Caco-2 (cell line): ENCODE results near the gene TULP1. TPM values are rescaled to one million over a fixed set of nuclear protein-coding genes. Genes with fewer than 3 reads are reported as not detected.

ENCODE experiments used
- BruUV-seq: library from RNA; stranded (reverse); fragments of 400-500 nt; replicated peaks from 2 replicates; lab custom pipeline; 2021; lab: Mats Ljungman, UMichigan
- CTCF ChIA-PET: fragments of 300-600 bp; sonication (Branson Sonifier 250); formaldehyde crosslinking; loops from one replicate; lab custom pipeline; 2022; ENCODE audit warnings: antibody characterized with exemption; lab: Charles Lee
- POLR2A ChIA-PET: fragments of 300-600 bp; sonication (Branson Sonifier 250); formaldehyde crosslinking; loops from one replicate; lab custom pipeline; 2022; ENCODE audit warnings: antibody characterized with exemption; lab: Charles Lee
- DNase-seq, 2 experiments: peaks; one replicate each; pipeline versions ENCODE4 v3.0.0 to v3.0.0-alpha.2; 2020 to 2022
- H3K27me3 ChIP-seq: replicated peaks from 2 replicates; pipeline ENCODE4 v1.6.0; 2011; ENCODE audit warnings: low read length; ENCODE audit not compliant: control insufficient read depth, insufficient read depth
- H3K36me3 ChIP-seq: 2 replicates; pipeline ENCODE4 v1.5.1; 2011; ENCODE audit warnings: low read length; ENCODE audit not compliant: control insufficient read depth, insufficient read depth
- H3K4me1 ChIP-seq: fragments of 250-450 bp; sonication (Bioruptor Pico); 2 replicates; pipeline ENCODE4 v1.5.1; 2020; ENCODE audit warnings: mild to moderate bottlenecking
- H3K4me3 ChIP-seq: 2 replicates; pipeline ENCODE4 v1.5.1; 2011; ENCODE audit warnings: low read depth, mild to moderate bottlenecking, control low read depth, low read length
- H3K9me3 ChIP-seq: fragments of 250-450 bp; sonication (Bioruptor Pico); 2 replicates; pipeline ENCODE4 v1.5.1; 2020; ENCODE audit warnings: mild to moderate bottlenecking, moderate library complexity
- H3K27ac Mint-ChIP-seq: one replicate; pipeline ENCODE4 v1.8.0; 2022; ENCODE audit warnings: mixed read lengths; ENCODE audit not compliant: unreplicated experiment
- H3K27me3 Mint-ChIP-seq: one replicate; pipeline ENCODE4 v1.8.0; 2022; ENCODE audit warnings: mixed read lengths; ENCODE audit not compliant: insufficient read depth, unreplicated experiment
- H3K36me3 Mint-ChIP-seq: one replicate; pipeline ENCODE4 v1.8.0; 2022; ENCODE audit warnings: mild to moderate bottlenecking, mixed read lengths; ENCODE audit not compliant: insufficient read depth, unreplicated experiment
- H3K4me1 Mint-ChIP-seq: one replicate; pipeline ENCODE4 v1.8.0; 2022; ENCODE audit warnings: low read depth, mixed read lengths; ENCODE audit not compliant: unreplicated experiment
- H3K4me3 Mint-ChIP-seq: one replicate; pipeline ENCODE4 v1.8.0; 2022; ENCODE audit warnings: mild to moderate bottlenecking, moderate library complexity, mixed read lengths; ENCODE audit not compliant: unreplicated experiment
- H3K9me3 Mint-ChIP-seq: one replicate; pipeline ENCODE4 v1.8.0; 2022; ENCODE audit warnings: mixed read lengths; ENCODE audit not compliant: unreplicated experiment
- CTCF ChIP-seq, 2 experiments: fragments of 200-600 bp in 1 of 2; IDR thresholded peaks; 1 replicate in 1 of 2; 2 replicates in 1 of 2; pipeline versions ENCODE4 v1.5.1 to v1.8.0; 2011 to 2022; ENCODE audit warnings: antibody characterized with exemption in 1 of 2, control low read depth in 1 of 2, inconsistent platforms in 1 of 2, low read depth in 1 of 2, low read length in 1 of 2, mild to moderate bottlenecking in 1 of 2, moderate library complexity in 1 of 2; ENCODE audit not compliant: insufficient read depth in 1 of 2, severe bottlenecking in 1 of 2, unreplicated experiment in 1 of 2
- intact Hi-C: fragments of 100-400 bp; cut with micrococcal nuclease; formaldehyde crosslinking; loops from one replicate; pipeline ENCODE4 v1.10.0; 2022; ENCODE audit not compliant: unreplicated experiment
- total RNA-seq: library from RNA; stranded (reverse); gene quantifications from 2 replicates; pipeline ENCODE4 v1.2.3, GENCODE V29; 2022

The TULP1 gene
- total RNA-seq, 1 experiment from 2014 or later = not detected

DNA sequence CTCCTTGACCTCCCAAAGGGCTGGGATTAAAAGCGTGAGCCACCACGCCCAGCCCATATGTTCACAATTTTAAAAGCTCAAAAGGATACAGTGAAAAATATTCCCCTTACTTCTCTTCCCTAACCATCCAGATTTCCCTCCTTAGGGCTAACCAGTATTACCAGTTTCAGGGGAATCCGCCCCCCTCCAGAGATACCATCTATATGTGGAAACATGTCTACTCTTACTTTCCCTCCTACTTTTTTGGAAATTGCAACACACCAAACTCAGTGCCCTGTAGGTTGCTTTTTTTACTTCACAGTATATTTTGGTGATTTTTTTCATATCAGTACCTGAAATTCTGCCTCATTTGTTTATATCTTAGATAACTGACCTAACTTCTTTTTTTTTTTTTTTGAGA is 51.4 kb downstream of the TULP1 start:
- POLR2A ChIA-PET = no interaction called here
- no peaks in the 10 kb centered on the region for H3K27me3 ChIP-seq
- peak in 1 of 2 experiments; percentile 60 for DNase-seq

DNA sequence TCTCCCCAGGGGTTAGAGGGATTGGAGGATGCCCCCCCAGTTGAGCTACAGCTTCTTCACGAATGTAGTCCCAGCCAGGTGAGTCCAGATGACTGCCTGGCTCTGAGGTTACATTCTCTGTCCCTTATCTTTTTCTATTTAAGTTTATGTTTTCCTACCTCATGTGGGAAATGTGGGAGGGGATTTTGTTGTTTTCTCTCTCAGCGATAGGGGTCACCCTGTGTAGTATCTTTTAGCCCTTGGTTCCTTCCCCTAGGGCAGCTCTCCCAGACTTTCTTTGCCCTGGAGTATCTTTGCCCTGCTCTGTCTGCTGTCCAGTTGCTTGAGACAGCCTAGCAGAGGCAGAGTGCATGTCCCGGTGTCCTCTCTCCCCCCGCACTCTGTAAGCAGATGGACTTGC is 54.8 kb downstream of the TULP1 start:
- POLR2A ChIA-PET = no interaction called here
- no TSS peak for BruUV-seq
- H3K9me3 Mint-ChIP-seq = no peaks in the 10 kb centered on the region
- no peak for DNase-seq
- H3K27ac Mint-ChIP-seq = no peak overlapping the region
- no peak for TF ChIP-seq CTCF (IDR thresholded peaks at IDR 0.05; ENCODE audit: insufficient read depth in 1 of 2, low read depth in 1 of 2, low read length in 1 of 2, severe bottlenecking in 1 of 2, unreplicated experiment in 1 of 2)
- no peaks in the 10 kb centered on the region for H3K27me3 ChIP-seq
- intact Hi-C loops = no loop called here
- H3K9me3 ChIP-seq = no peaks in the 10 kb centered on the region
- peaks cover 1% of the 10 kb centered on the region; the same call in 1 of the 2 replicates for H3K36me3 ChIP-seq
- no peaks in the 10 kb centered on the region for H3K27me3 Mint-ChIP-seq
- no peak overlapping the region for H3K4me3 ChIP-seq
- H3K4me1 ChIP-seq = 0 out of 2 replicates have a peak, but pooled peaks cover 3% of the 10 kb centered on the region
- no peaks in the 10 kb centered on the region for H3K4me1 Mint-ChIP-seq
- peaks cover 26% of the 10 kb centered on the region for H3K36me3 Mint-ChIP-seq
- no peak overlapping the region for H3K4me3 Mint-ChIP-seq
- CTCF ChIA-PET = no interaction called here

More for the DNA sequence above, 51.4 kb downstream of the TULP1 start:
- Mint-ChIP-seq H3K4me1 (no peaks in the 10 kb centered on the region), H3K27me3 (no peaks in the 10 kb centered on the region), H3K9me3 (no peaks in the 10 kb centered on the region), H3K36me3 (peaks cover 32% of the 10 kb centered on the region), H3K27ac (no peak overlapping the region), H3K4me3 (no peak overlapping the region)
- no TSS peak for BruUV-seq
- Histone ChIP-seq H3K4me1 (0 out of 2 replicates have a peak, but pooled peaks cover 3% of the 10 kb centered on the region), H3K9me3 (no peaks in the 10 kb centered on the region), H3K4me3 (no peak overlapping the region), H3K36me3 (peaks cover 1% of the 10 kb centered on the region; the same call in 1 of the 2 replicates)
- intact Hi-C loops = no loop called here
- no peak for TF ChIP-seq CTCF (IDR thresholded peaks at IDR 0.05; ENCODE audit: insufficient read depth in 1 of 2, low read depth in 1 of 2, low read length in 1 of 2, severe bottlenecking in 1 of 2, unreplicated experiment in 1 of 2)
- CTCF ChIA-PET = no interaction called here

DNA sequence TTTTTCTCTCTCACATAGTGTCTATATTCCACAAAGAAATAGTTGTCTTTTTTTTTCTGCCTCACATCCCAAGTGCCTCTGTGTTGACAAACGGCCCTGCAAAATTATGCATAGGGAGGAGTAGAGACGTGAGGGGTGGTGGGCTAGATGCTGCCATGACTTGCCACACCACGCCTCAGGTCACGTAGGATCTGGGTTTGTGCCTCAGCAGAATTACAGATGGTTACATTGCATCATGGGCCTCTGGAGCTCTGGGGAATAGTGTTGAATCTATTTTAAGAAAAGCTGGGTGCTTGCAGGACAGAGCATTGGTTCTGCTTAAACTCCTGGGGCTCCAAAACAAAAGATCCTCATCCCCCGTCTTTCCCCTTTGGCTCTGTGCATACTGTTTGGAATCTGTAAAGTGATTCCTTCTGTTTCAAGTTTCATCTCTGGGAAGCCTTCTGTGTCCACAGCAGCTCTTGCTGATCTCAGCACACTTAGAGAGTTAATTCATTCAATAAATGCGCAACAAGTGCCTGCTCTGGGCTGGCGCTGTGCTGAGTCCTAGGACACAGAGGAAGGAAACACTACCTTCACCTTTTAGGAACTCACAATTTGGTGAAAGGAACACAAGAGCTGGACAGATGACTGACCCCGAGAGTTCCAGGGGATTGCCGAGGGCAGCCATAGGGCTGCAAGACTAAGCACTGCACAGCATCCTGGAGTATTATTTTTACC is 58.1 kb downstream of the TULP1 start:
- H3K9me3 ChIP-seq = no peaks in the 10 kb centered on the region
- BruUV-seq = no TSS peak
- CTCF ChIA-PET = no interaction called here
- no peak for TF ChIP-seq CTCF (IDR thresholded peaks at IDR 0.05; ENCODE audit: insufficient read depth in 1 of 2, low read depth in 1 of 2, low read length in 1 of 2, severe bottlenecking in 1 of 2, unreplicated experiment in 1 of 2)
- Mint-ChIP-seq H3K4me1 (peaks cover 7% of the 10 kb centered on the region), H3K27me3 (no peaks in the 10 kb centered on the region), H3K9me3 (no peaks in the 10 kb centered on the region), H3K4me3 (peak overlapping the region; percentile 74), H3K36me3 (peaks cover 10% of the 10 kb centered on the region), H3K27ac (no peak overlapping the region)
- intact Hi-C loops = no loop called here
- peaks cover 1% of the 10 kb centered on the region; the same call in 1 of the 2 replicates for H3K36me3 ChIP-seq
- H3K4me3 ChIP-seq = no peak overlapping the region
- no peaks in the 10 kb centered on the region for H3K27me3 ChIP-seq
- POLR2A ChIA-PET = no interaction called here
- no peak for DNase-seq
- H3K4me1 ChIP-seq = no peaks in the 10 kb centered on the region
